NT2/D1 (cell line): Measurements from ENCODE around the gene PALB2.

ENCODE experiments used
- YY1 ChIP-seq: IDR thresholded peaks from 2 replicates; pipeline ENCODE4 v1.6.1; 2011; ENCODE audit not compliant: insufficient read length, insufficient read depth
- ZNF274 ChIP-seq: IDR thresholded peaks from 2 replicates; pipeline ENCODE4 v1.6.1; 2011; ENCODE audit warnings: mild to moderate bottlenecking, low read depth, low read length

DNA sequence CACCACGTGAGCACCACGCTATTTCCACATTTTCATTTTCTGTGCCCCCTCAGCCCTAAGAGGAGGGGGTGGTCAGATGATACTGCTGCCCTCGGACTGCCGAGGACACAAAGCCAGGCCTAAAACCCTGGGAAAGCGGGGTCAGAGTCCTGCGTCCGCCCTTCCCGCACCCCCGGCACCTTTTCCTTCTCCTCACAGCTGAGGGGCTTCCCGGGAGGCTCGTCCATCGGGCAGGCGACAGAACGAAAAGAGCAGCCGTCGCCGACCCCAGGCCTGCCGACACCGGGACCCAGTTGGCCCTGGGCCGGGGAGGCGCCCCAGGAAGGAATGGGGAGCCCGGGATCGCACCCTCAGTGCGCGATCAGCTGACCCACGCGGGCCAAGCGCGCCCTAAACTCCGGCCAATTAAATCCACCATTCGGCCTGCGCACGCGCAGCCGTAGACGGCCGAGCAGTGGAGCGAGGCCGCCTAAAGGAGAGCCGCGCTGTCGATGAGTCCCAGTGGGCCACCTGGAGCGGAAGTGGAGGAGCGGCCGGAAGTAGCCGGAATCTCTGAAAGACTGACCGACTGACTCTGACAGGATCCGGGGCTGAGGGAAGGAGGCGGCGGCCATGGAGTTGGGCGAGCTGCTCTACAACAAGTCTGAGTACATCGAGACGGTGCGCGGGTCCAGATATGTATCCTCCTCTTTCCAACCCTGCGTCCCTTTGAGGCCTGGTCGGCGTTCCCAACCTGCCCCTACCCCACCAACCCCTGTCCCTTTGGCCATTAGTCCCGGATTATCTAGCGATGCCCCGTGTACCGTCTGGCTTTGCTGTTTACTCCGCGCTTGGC is at the start of gene PALB2, which contains the start of gene DCTN5:
- TF ChIP-seq ZNF274, result no peak
- TF ChIP-seq YY1, result peak; percentile 41
